OCI-LY1 (cell line): Measurements from ENCODE around the gene GPSM1.

Source experiments
- H2AFZ ChIP-seq: fragments of 200-600 bp; sonication (generic), shearing (Covaris generic); 2 replicates; pipeline ENCODE4 v1.6.0; 2014; ENCODE audit warnings: antibody characterized with exemption, mild to moderate bottlenecking, low read length
- H3F3A ChIP-seq: fragments of 200-600 bp; sonication (generic), shearing (Covaris generic); 2 replicates; pipeline ENCODE4 v1.6.0; 2014; ENCODE audit warnings: mild to moderate bottlenecking, antibody characterized with exemption, low read length, moderate library complexity; ENCODE audit not compliant: insufficient read depth
- H3K27ac ChIP-seq: fragments of 200-600 bp; sonication (generic); 2 replicates; pipeline ENCODE4 v1.5.1; 2014; ENCODE audit warnings: low read length, mixed run types, mild to moderate bottlenecking, low read depth; ENCODE audit not compliant: poor library complexity, severe bottlenecking
- H3K27me3 ChIP-seq: fragments of 200-600 bp; sonication (generic); 2 replicates; pipeline ENCODE4 v1.6.0; 2014; ENCODE audit warnings: antibody characterized with exemption, mild to moderate bottlenecking, low read length, moderate library complexity; ENCODE audit not compliant: insufficient read depth
- H3K36me3 ChIP-seq: fragments of 200-600 bp; sonication (generic); 2 replicates; pipeline ENCODE4 v1.6.1; 2014; ENCODE audit warnings: mild to moderate bottlenecking, antibody characterized with exemption, low read length, moderate library complexity, mixed read lengths; ENCODE audit not compliant: insufficient read depth
- H3K4me1 ChIP-seq: fragments of 200-600 bp; sonication (generic); 2 replicates; pipeline ENCODE4 v1.5.1; 2014; ENCODE audit warnings: mild to moderate bottlenecking, low read length, moderate library complexity; ENCODE audit not compliant: insufficient read depth, severe bottlenecking
- H3K4me2 ChIP-seq: fragments of 200-600 bp; sonication (generic), shearing (Covaris generic); 2 replicates; pipeline ENCODE4 v1.6.1; 2014; ENCODE audit warnings: low read length
- H3K4me3 ChIP-seq: fragments of 200-600 bp; sonication (generic); 2 replicates; pipeline ENCODE4 v1.5.1; 2014; ENCODE audit warnings: low read length, low read depth, mild to moderate bottlenecking, mixed read lengths; ENCODE audit not compliant: poor library complexity, severe bottlenecking
- H3K79me2 ChIP-seq: fragments of 200-600 bp; shearing (Covaris generic); 2 replicates; pipeline ENCODE4 v1.6.1; 2016; ENCODE audit warnings: mixed run types, low read length, mixed read lengths; ENCODE audit not compliant: insufficient read depth
- H3K9ac ChIP-seq: fragments of 200-600 bp; sonication (generic), shearing (Covaris generic); 2 replicates; pipeline ENCODE4 v1.6.1; 2014; ENCODE audit warnings: mild to moderate bottlenecking, low read length, mixed read lengths
- H3K9me2 ChIP-seq: fragments of 200-600 bp; sonication (generic), shearing (Covaris generic); 2 replicates; pipeline ENCODE4 v1.6.1; 2014; ENCODE audit warnings: low read depth, mild to moderate bottlenecking, low read length, mixed read lengths
- H3K9me3 ChIP-seq: fragments of 200-600 bp; shearing (Covaris generic); 2 replicates; pipeline ENCODE4 v1.6.1; 2014; ENCODE audit warnings: low read length, mixed read lengths
- H4K20me1 ChIP-seq: fragments of 200-600 bp; sonication (generic), shearing (Covaris generic); 2 replicates; pipeline ENCODE4 v1.6.0; 2016; ENCODE audit warnings: mild to moderate bottlenecking, low read length; ENCODE audit not compliant: insufficient read depth
- EZH2 ChIP-seq: fragments of 200-600 bp; sonication (generic), shearing (Covaris generic); IDR thresholded peaks from 2 replicates; pipeline ENCODE4 v1.8.0; 2017; ENCODE audit warnings: borderline replicate concordance, mixed run types, mild to moderate bottlenecking, antibody characterized with exemption, low read length, moderate library complexity, mixed read lengths
- TF ChIP-seq, protein P1 (sequence below): fragments of 200-600 bp; sonication (generic), shearing (Covaris generic); IDR thresholded peaks from 2 replicates; pipeline ENCODE4 v1.5.1; 2017; ENCODE audit warnings: mild to moderate bottlenecking, antibody characterized with exemption, low read length, moderate library complexity, mixed read lengths

Gene GPSM1

DNA sequence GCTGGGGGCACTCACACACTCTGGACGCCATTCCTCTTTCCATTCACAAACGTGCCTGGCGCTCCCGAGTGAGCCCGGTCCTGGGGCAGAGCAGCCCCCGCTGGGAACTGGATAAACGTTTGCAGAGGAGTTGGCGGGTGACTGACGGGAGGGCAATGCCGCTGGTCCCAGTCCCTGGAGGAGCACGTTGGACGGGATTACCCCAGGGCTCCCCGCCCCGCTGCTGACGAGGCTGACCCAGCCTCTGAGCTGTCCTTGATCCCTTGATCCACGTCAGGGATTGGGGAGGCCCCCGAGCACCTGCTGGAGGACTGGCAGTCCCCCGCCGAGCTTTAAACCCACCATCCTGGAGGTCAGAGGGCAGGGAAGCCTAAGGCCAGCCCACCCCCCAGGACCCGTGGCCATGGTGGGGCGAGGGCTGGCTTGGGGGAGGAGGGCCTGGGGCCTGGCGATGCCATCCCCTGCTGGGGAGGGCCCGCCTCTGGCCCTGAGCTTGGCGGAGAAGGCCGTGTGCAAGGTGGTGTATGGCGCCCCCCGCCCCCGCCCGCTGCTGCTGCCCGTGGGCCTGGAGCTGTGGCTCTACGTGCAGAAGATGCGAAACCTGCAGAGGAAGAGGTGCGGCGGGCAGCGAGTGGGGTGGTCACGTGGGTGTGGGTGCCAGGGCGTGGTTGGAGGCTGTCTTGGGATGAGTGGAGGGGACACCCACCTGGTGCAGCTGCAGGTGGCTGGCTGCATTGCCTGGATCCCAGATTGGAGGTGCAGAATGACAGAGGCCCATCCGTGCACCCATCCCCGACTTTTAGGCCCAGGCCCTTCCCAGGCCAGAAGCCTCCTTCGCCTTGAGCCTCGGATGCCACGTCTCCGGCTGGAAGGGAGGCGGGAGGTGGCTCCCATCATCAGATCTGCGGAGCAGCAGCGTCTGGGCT, 4.5 kb downstream of the GPSM1 start:
- no peaks in the 10 kb centered on the region; the same call in 1 of the 2 replicates for H3K27me3 ChIP-seq
- H3K27ac ChIP-seq, result no peak overlapping the region
- no peaks in the 10 kb centered on the region for H3K79me2 ChIP-seq
- no peak overlapping the region for H3K4me3 ChIP-seq
- no peaks in the 10 kb centered on the region for H3K36me3 ChIP-seq
- no peaks in the 10 kb centered on the region for H4K20me1 ChIP-seq
- H3K9me2 ChIP-seq, result no peaks in the 10 kb centered on the region
- H3K9ac ChIP-seq, result no peak overlapping the region
- H3K4me1 ChIP-seq, result no peaks in the 10 kb centered on the region
- H3F3A ChIP-seq, result no peaks in the 10 kb centered on the region
- no peak overlapping the region for H2AFZ ChIP-seq
- TF ChIP-seq, protein P1, sequence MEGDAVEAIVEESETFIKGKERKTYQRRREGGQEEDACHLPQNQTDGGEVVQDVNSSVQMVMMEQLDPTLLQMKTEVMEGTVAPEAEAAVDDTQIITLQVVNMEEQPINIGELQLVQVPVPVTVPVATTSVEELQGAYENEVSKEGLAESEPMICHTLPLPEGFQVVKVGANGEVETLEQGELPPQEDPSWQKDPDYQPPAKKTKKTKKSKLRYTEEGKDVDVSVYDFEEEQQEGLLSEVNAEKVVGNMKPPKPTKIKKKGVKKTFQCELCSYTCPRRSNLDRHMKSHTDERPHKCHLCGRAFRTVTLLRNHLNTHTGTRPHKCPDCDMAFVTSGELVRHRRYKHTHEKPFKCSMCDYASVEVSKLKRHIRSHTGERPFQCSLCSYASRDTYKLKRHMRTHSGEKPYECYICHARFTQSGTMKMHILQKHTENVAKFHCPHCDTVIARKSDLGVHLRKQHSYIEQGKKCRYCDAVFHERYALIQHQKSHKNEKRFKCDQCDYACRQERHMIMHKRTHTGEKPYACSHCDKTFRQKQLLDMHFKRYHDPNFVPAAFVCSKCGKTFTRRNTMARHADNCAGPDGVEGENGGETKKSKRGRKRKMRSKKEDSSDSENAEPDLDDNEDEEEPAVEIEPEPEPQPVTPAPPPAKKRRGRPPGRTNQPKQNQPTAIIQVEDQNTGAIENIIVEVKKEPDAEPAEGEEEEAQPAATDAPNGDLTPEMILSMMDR, result no peak
- TF ChIP-seq EZH2, result no peak
- no peaks in the 10 kb centered on the region for H3K9me3 ChIP-seq
- H3K4me2 ChIP-seq, result no peak overlapping the region

DNA sequence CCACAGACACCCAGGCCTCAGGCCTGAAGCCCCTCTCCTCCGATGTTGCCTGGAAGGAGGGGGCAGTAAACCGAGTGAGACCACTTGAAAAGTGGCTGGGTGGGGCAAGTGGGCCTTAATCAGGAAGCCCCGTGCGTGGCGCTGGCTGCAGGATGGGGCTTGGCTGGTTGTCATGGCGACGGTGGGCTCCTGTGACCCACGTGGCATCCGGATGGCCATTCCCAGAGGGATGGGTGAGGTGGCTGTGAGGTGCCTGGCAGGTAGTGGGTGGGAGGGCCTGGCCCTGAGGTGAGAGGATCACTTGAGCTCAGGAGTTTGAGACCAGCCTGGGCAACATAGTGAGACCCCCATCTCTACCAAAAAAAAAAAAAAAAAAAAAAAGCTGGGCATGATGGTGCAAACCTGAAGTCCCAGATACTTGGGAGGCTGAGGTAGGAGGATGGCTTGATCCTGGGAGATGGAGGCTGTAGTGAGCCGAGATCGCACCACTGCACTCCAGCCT, 5.2 kb downstream of the GPSM1 start:
- H3K9ac ChIP-seq, result no peak overlapping the region
- H3K79me2 ChIP-seq, result no peaks in the 10 kb centered on the region
- no peaks in the 10 kb centered on the region for H3K9me2 ChIP-seq
- H4K20me1 ChIP-seq, result no peaks in the 10 kb centered on the region
- no peak overlapping the region for H2AFZ ChIP-seq
- H3K4me3 ChIP-seq, result no peak overlapping the region
- no peaks in the 10 kb centered on the region for H3K4me1 ChIP-seq
- H3K9me3 ChIP-seq, result no peaks in the 10 kb centered on the region
- peaks cover 2% of the 10 kb centered on the region; the same call in 1 of the 2 replicates for H3K27me3 ChIP-seq
- H3K27ac ChIP-seq, result no peak overlapping the region
- no peak overlapping the region for H3K4me2 ChIP-seq
- H3K36me3 ChIP-seq, result no peaks in the 10 kb centered on the region
- no peak for TF ChIP-seq EZH2
- no peaks in the 10 kb centered on the region for H3F3A ChIP-seq

DNA sequence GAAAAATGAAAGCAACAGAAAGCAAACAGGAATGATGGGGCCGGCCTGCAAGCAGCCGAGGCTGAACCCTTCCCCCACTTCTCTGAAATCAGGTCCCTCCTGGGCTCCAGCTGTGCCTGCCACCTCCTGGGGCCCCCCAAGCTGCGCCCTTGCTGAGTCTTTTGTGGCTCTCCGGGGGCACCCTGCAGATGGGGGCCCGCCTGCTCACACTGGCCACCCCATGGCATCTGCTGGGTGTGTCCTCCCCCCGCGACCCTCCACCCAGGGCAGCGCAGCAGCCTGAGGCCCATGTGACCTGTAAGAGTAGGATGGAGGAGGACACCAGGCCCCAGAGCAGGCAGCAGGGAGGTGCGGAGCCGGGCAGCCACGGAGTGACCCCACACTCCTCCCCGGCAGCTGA, 5.7 kb downstream of the GPSM1 start:
- no peak overlapping the region for H3K9ac ChIP-seq

More for the DNA sequence above, 5.7 kb downstream of the GPSM1 start:
- no peaks in the 10 kb centered on the region for H3K36me3 ChIP-seq
- no peaks in the 10 kb centered on the region for H3K9me3 ChIP-seq
- no peak for TF ChIP-seq EZH2
- TF ChIP-seq, protein P1, result no peak
- no peaks in the 10 kb centered on the region for H3K9me2 ChIP-seq
- no peaks in the 10 kb centered on the region for H3K79me2 ChIP-seq
- H3K27ac ChIP-seq, result no peak overlapping the region
- H3F3A ChIP-seq, result no peaks in the 10 kb centered on the region
- peaks cover 6% of the 10 kb centered on the region; the same call in 1 of the 2 replicates for H3K27me3 ChIP-seq
- H4K20me1 ChIP-seq, result no peaks in the 10 kb centered on the region
- H3K4me2 ChIP-seq, result no peak overlapping the region
- H3K4me3 ChIP-seq, result no peak overlapping the region
- H3K4me1 ChIP-seq, result no peaks in the 10 kb centered on the region
- H2AFZ ChIP-seq, result no peak overlapping the region
